ENCODE data around the gene LRRC4.

The LRRC4 gene

GRCh38 chr7:128073671-128074310 is 42.6 kb upstream of the LRRC4 start:
- H3K27ac ChIP-seq (ENCODE audit: poor library complexity, severe bottlenecking), result no peak overlapping the region
- DNase-seq (ENCODE audit: low spot score), result no peak
- no peak for ATAC-seq (ENCODE audit: low read depth)

GRCh38 chr7:128071801-128072200 is 40.6 kb upstream of the LRRC4 start:
- no peaks in the 10 kb centered on the region; the same call in 1 of the 2 replicates for H3K36me3 ChIP-seq (ENCODE audit: low read depth)
- no peak overlapping the region for H3K27ac ChIP-seq (ENCODE audit: poor library complexity, severe bottlenecking)
- H3K4me1 ChIP-seq (ENCODE audit: insufficient read depth, poor library complexity, severe bottlenecking), result no peaks in the 10 kb centered on the region
- H3K27me3 ChIP-seq (ENCODE audit: insufficient read depth, poor library complexity, severe bottlenecking), result no peaks in the 10 kb centered on the region
- H3K4me3 ChIP-seq (ENCODE audit: severe bottlenecking), result no peak overlapping the region
- ATAC-seq (ENCODE audit: low read depth) (no peak), DNase-seq (ENCODE audit: low spot score) (no peak)
- TF ChIP-seq CTCF (IDR thresholded peaks at IDR 0.05; ENCODE audit: poor library complexity, severe bottlenecking), result no peak
- no peaks in the 10 kb centered on the region for H3K9me3 ChIP-seq (ENCODE audit: severe bottlenecking)

More at GRCh38 chr7:128073671-128074310, 42.6 kb upstream of the LRRC4 start:
- no peaks in the 10 kb centered on the region for H3K27me3 ChIP-seq (ENCODE audit: insufficient read depth, poor library complexity, severe bottlenecking)
- no peak overlapping the region for H3K4me3 ChIP-seq (ENCODE audit: severe bottlenecking)
- no peak for TF ChIP-seq CTCF (IDR thresholded peaks at IDR 0.05; ENCODE audit: poor library complexity, severe bottlenecking)
- no peaks in the 10 kb centered on the region; the same call in none of the 2 replicates for H3K36me3 ChIP-seq (ENCODE audit: low read depth)
- no peaks in the 10 kb centered on the region for H3K4me1 ChIP-seq (ENCODE audit: insufficient read depth, poor library complexity, severe bottlenecking)
- H3K9me3 ChIP-seq (ENCODE audit: severe bottlenecking), result no peaks in the 10 kb centered on the region

- Histone ChIP-seq H3K4me1 (ENCODE audit: insufficient read depth, poor library complexity, severe bottlenecking) (no peaks in the 10 kb centered on the region), H3K4me3 (ENCODE audit: severe bottlenecking) (no peak overlapping the region), H3K36me3 (ENCODE audit: low read depth) (no peaks in the 10 kb centered on the region; the same call in 1 of the 2 replicates), H3K27ac (ENCODE audit: poor library complexity, severe bottlenecking) (no peak overlapping the region), H3K27me3 (ENCODE audit: insufficient read depth, poor library complexity, severe bottlenecking) (no peaks in the 10 kb centered on the region), H3K9me3 (ENCODE audit: severe bottlenecking) (no peaks in the 10 kb centered on the region)
- ATAC-seq (ENCODE audit: low read depth), result no peak
- no peak for TF ChIP-seq CTCF (IDR thresholded peaks at IDR 0.05; ENCODE audit: poor library complexity, severe bottlenecking)
- no peak for DNase-seq (ENCODE audit: low spot score)
Measured at GRCh38 chr7:128071376-128071775, 40.1 kb upstream of the LRRC4 start.

GRCh38 chr7:128069373-128070364 is 38.4 kb upstream of the LRRC4 start:
- TF ChIP-seq CTCF (IDR thresholded peaks at IDR 0.05; ENCODE audit: poor library complexity, severe bottlenecking), result no peak
- Histone ChIP-seq H3K27ac (ENCODE audit: poor library complexity, severe bottlenecking) (no peak overlapping the region), H3K4me3 (ENCODE audit: severe bottlenecking) (no peak overlapping the region), H3K4me1 (ENCODE audit: insufficient read depth, poor library complexity, severe bottlenecking) (no peaks in the 10 kb centered on the region), H3K27me3 (ENCODE audit: insufficient read depth, poor library complexity, severe bottlenecking) (no peaks in the 10 kb centered on the region), H3K9me3 (ENCODE audit: severe bottlenecking) (no peaks in the 10 kb centered on the region), H3K36me3 (ENCODE audit: low read depth) (no peaks in the 10 kb centered on the region; the same call in 1 of the 2 replicates)
- ATAC-seq (ENCODE audit: low read depth), result no peak
- no peak for DNase-seq (ENCODE audit: low spot score)

All from RWPE2 (cell line).